ENCODE results near the gene SNRPA1. TPM values are rescaled to one million over a fixed set of nuclear protein-coding genes. Genes with fewer than 3 reads are reported as not detected.
"Not testable (repeated sequence)": the region's sequence is repeated elsewhere in the genome, so short reads cannot be mapped to it uniquely, and the experiment has no call there.

Gene SNRPA1
- total and polyA plus RNA-seq, 12 donors = 16.0 to 65.0 (median 30.0) TPM

- H3K4me1 ChIP-seq (replicated peaks in 1 of 2) = no peaks in the 10 kb centered on the region
- H3K4me3 ChIP-seq = no peak overlapping the region
- no peaks in the 10 kb centered on the region for H3K36me3 ChIP-seq (replicated peaks in 1 of 2)
- intact Hi-C loops (cut with DNase I) = no loop called here
- TF ChIP-seq POLR2A (IDR thresholded peaks at IDR 0.05) (no peak), CTCF (IDR thresholded peaks at IDR 0.05) (no peak)
- no peak for DNase-seq
- no peaks in the 10 kb centered on the region for H3K27me3 ChIP-seq
- 72 to 83% (median 77%) methylated on average over 7 of the region's 7 CpGs for WGBS, 4 donors
- no peak overlapping the region for H3K27ac ChIP-seq
- H3K9me3 ChIP-seq (replicated peaks in 1 of 3) = no peaks in the 10 kb centered on the region
Observed at GRCh38 chr15:101337976-101338375, 42.9 kb upstream of the SNRPA1 start.

- H3K27ac ChIP-seq; H3K4me1 ChIP-seq (replicated peaks in 1 of 2); DNase-seq; H3K36me3 ChIP-seq (replicated peaks in 1 of 2); H3K9me3 ChIP-seq (replicated peaks in 1 of 3); H3K27me3 ChIP-seq; H3K4me3 ChIP-seq; intact Hi-C loops (cut with DNase I): not testable (repeated sequence)
- WGBS, 4 donors = 75 to 91% (median 76%) methylated on average over 8 to 12 of the region's 16 CpGs
Observed at GRCh38 chr15:101333907-101334789, 39.1 kb upstream of the SNRPA1 start.

GRCh38 chr15:101332061-101332467 is 37.0 kb upstream of the SNRPA1 start:
- WGBS, 4 donors = 92 to 94% (median 92%) methylated on average over 7 of the region's 7 CpGs
- intact Hi-C loops (cut with DNase I) = no loop called here

GRCh38 chr15:101329867-101330380 is 34.9 kb upstream of the SNRPA1 start:
- no peak for DNase-seq
- H3K27ac ChIP-seq = no peak overlapping the region
- no peaks in the 10 kb centered on the region for H3K4me1 ChIP-seq (replicated peaks in 1 of 2)
- no peak for TF ChIP-seq POLR2A (IDR thresholded peaks at IDR 0.05)
- no peak for TF ChIP-seq CTCF (IDR thresholded peaks at IDR 0.05)
- no peaks in the 10 kb centered on the region for H3K9me3 ChIP-seq (replicated peaks in 1 of 3)
- intact Hi-C loops (cut with DNase I) = no loop called here
- H3K27me3 ChIP-seq = no peaks in the 10 kb centered on the region
- H3K36me3 ChIP-seq (replicated peaks in 1 of 2) = no peaks in the 10 kb centered on the region
- no peak overlapping the region for H3K4me3 ChIP-seq
- 85 to 90% (median 87%) methylated on average over 9 of the region's 9 CpGs for WGBS, 4 donors

More at GRCh38 chr15:101332061-101332467, 37.0 kb upstream of the SNRPA1 start:
- no peaks in the 10 kb centered on the region for H3K9me3 ChIP-seq (replicated peaks in 1 of 3)
- H3K36me3 ChIP-seq (replicated peaks in 1 of 2) = no peaks in the 10 kb centered on the region
- DNase-seq = no peak
- no peak overlapping the region for H3K4me3 ChIP-seq
- TF ChIP-seq CTCF (IDR thresholded peaks at IDR 0.05) (no peak), POLR2A (IDR thresholded peaks at IDR 0.05) (no peak)
- no peaks in the 10 kb centered on the region for H3K4me1 ChIP-seq (replicated peaks in 1 of 2)
- H3K27ac ChIP-seq = no peak overlapping the region
- H3K27me3 ChIP-seq = no peaks in the 10 kb centered on the region
